HepG2 (cell line): ENCODE results near the gene TMEM247. TPM values are rescaled to one million over a fixed set of nuclear protein-coding genes. Genes with fewer than 3 reads are reported as not detected.
A peak's percentile ranks its signal among the peaks of the same experiment; 100 is the strongest.

Source experiments
- DR1 ChIP-seq: sonication (generic); formaldehyde crosslinking; IDR thresholded peaks from 2 replicates; pipeline ENCODE4 v1.8.0; 2021; ENCODE audit warnings: mild to moderate bottlenecking, missing genetic modification reagents, inconsistent platforms
- FOSL2 ChIP-seq: sonication (generic); formaldehyde crosslinking; IDR thresholded peaks from 2 replicates; pipeline ENCODE4 v1.4.0; 2020; ENCODE audit warnings: missing genetic modification reagents
- FUBP1 ChIP-seq: sonication (generic); formaldehyde crosslinking; IDR thresholded peaks from 2 replicates; pipeline ENCODE4 v1.5.1; 2020; ENCODE audit warnings: missing genetic modification reagents, mild to moderate bottlenecking, borderline replicate concordance
- NCOA5 ChIP-seq: sonication (generic); formaldehyde crosslinking; IDR thresholded peaks from 2 replicates; pipeline ENCODE4 v1.4.0; 2020; ENCODE audit warnings: missing genetic modification reagents
- PHB2 ChIP-seq: fragments of 450-650 bp; IDR thresholded peaks from 2 replicates; pipeline ENCODE4 v1.6.1; 2018; ENCODE audit not compliant: partially characterized antibody
- PHF8 ChIP-seq: sonication (generic); formaldehyde crosslinking; IDR thresholded peaks from 2 replicates; pipeline ENCODE4 v1.5.0; 2020; ENCODE audit warnings: missing genetic modification reagents
- POGZ ChIP-seq: sonication (generic); formaldehyde crosslinking; IDR thresholded peaks from 2 replicates; pipeline ENCODE4 v1.4.0; 2020; ENCODE audit warnings: mild to moderate bottlenecking, missing genetic modification reagents
- RERE ChIP-seq: IDR thresholded peaks from 2 replicates; pipeline ENCODE4 v1.6.1; 2016; ENCODE audit warnings: low read depth, missing genetic modification reagents, missing compliant biosample characterization
- SALL2 ChIP-seq: sonication (generic); formaldehyde crosslinking; IDR thresholded peaks from 2 replicates; pipeline ENCODE4 v1.8.1; 2023; ENCODE audit warnings: mild to moderate bottlenecking, missing genetic modification reagents, inconsistent platforms
- SPEN ChIP-seq: sonication (generic); formaldehyde crosslinking; IDR thresholded peaks from 2 replicates; pipeline ENCODE4 v1.5.1; 2020; ENCODE audit warnings: low read depth, mild to moderate bottlenecking, missing genetic modification reagents
- TFDP1 ChIP-seq: IDR thresholded peaks from 2 replicates; pipeline ENCODE4 v1.6.1; 2016; ENCODE audit warnings: missing compliant biosample characterization, missing genetic modification reagents, borderline replicate concordance
- ZIK1 ChIP-seq: sonication (generic); formaldehyde crosslinking; IDR thresholded peaks from 2 replicates; pipeline ENCODE4 v1.5.0; 2020; ENCODE audit warnings: mild to moderate bottlenecking, low read depth, missing genetic modification reagents, borderline replicate concordance
- ZNF280D ChIP-seq: sonication (generic); formaldehyde crosslinking; IDR thresholded peaks from 2 replicates; pipeline ENCODE4 v1.5.1; 2020; ENCODE audit warnings: mild to moderate bottlenecking, missing genetic modification reagents
- ZNF563 ChIP-seq: sonication (generic); formaldehyde crosslinking; IDR thresholded peaks from 2 replicates; pipeline ENCODE4 v1.8.0; 2022; ENCODE audit warnings: mild to moderate bottlenecking, moderate library complexity, missing genetic modification reagents
- ZNF572 ChIP-seq: sonication (generic); formaldehyde crosslinking; IDR thresholded peaks from 2 replicates; pipeline ENCODE4 v1.5.1; 2020; ENCODE audit warnings: mild to moderate bottlenecking, missing genetic modification reagents
- ZNF652 ChIP-seq: IDR thresholded peaks from 2 replicates; pipeline ENCODE4 v1.6.1; 2016; ENCODE audit warnings: low read depth, borderline replicate concordance
- polyA plus RNA-seq, 8 experiments: library from polyadenylated mRNA; depleted of rRNA in 3 of 8; stranded (reverse) in 7 of 8; unstranded in 1 of 8; fragments of >200 nt; fragmentation: Illumina TruSeq in 4 of 8; extraction: Trizol in 4 of 8; gene quantifications; 2 replicates each; pipeline versions ENCODE4 v1.2.1 to v1.2.3, GENCODE V29; 2011 to 2016; ENCODE audit warnings: low read depth in 4 of 8, missing spikeins in 1 of 8, mixed read lengths in 1 of 8; ENCODE audit not compliant: insufficient read depth in 1 of 8
- total RNA-seq, 5 experiments: library from RNA; depleted of rRNA; stranded (reverse); fragments of >200 nt; fragmentation: Illumina TruSeq; extraction: Trizol; gene quantifications; 2 replicates each; pipeline ENCODE4 v1.2.3, GENCODE V29; 2016; ENCODE audit warnings: low read depth in 1 of 5
- TF ChIP-seq, protein P1 (sequence below): sonication (generic); formaldehyde crosslinking; IDR thresholded peaks from 2 replicates; pipeline ENCODE4 v1.8.1; 2023; ENCODE audit warnings: mild to moderate bottlenecking, missing genetic modification reagents, borderline replicate concordance

TMEM247 gene
- total and polyA plus RNA-seq, 2 of the 13 experiments (the other 11 are each of a cell fraction or from before 2014, with no cell fraction given), result not detected

- TF ChIP-seq RERE (CRISPR knock-in tag), result peak; percentile 20; the same call in 1 of the 2 replicates
- TF ChIP-seq ZNF572, result no peak
- TF ChIP-seq NCOA5 (CRISPR knock-in tag), result no peak
- TF ChIP-seq TFDP1 (CRISPR knock-in tag), result peak; percentile 56; the same call in 1 of the 2 replicates
- peak; percentile 50; the same call in 1 of the 2 replicates for TF ChIP-seq POGZ
- TF ChIP-seq ZNF563 (CRISPR knock-in tag), result no peak
- no peak for TF ChIP-seq ZNF280D
- no peak for TF ChIP-seq PHB2
- 0 out of 2 replicates have a peak, but pooled peaks have one; percentile 13 for TF ChIP-seq PHF8 (CRISPR knock-in tag)
- TF ChIP-seq ZNF652 (CRISPR knock-in tag), result no peak
- no peak for TF ChIP-seq SPEN (CRISPR knock-in tag)
- TF ChIP-seq ZIK1 (CRISPR knock-in tag), result no peak
- TF ChIP-seq DR1 (CRISPR knock-in tag), result no peak
- no peak for TF ChIP-seq SALL2
- TF ChIP-seq, protein P1, sequence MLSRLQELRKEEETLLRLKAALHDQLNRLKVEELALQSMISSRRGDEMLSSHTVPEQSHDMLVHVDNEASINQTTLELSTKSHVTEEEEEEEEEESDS (CRISPR knock-in tag), result no peak
- peak; percentile 29; the same call in 1 of the 2 replicates for TF ChIP-seq FOSL2 (CRISPR knock-in tag)
- TF ChIP-seq FUBP1, result no peak
These were observed 44.5 kb upstream of the TMEM247 start (continued) for GRCh38 chr2:46434851-46435273.
